Prostate gland (tissue), 2 donors: ENCODE measurements around the gene TRIM77. TPM values are rescaled to one million over a fixed set of nuclear protein-coding genes. Genes with fewer than 3 reads are reported as not detected.
"Not testable (repeated sequence)": the region's sequence is repeated elsewhere in the genome, so short reads cannot be mapped to it uniquely, and the experiment has no call there.

ENCODE experiments used
- DNase-seq: peaks from one replicate; pipeline ENCODE4 v3.0.0-alpha.2; 2019; ENCODE audit warnings: low spot score
- H3K27ac ChIP-seq, 2 donors: fragments of 200-600 bp; sonication (generic); 2 replicates each; pipeline ENCODE4 v1.5.1; 2017 to 2019
- H3K27me3 ChIP-seq: fragments of 200-600 bp; sonication (generic); replicated peaks from 2 replicates; pipeline ENCODE4 v1.5.1; 2019; ENCODE audit not compliant: insufficient read depth
- H3K36me3 ChIP-seq, 2 donors: fragments of 200-600 bp; sonication (generic); 1 replicate in 1 of 2; 2 replicates in 1 of 2; pipeline versions ENCODE4 v1.5.1 to v1.8.1; 2017 to 2019
- H3K4me1 ChIP-seq: fragments of 200-600 bp; sonication (generic); replicated peaks from 2 replicates; pipeline ENCODE4 v1.5.1; 2019
- H3K4me3 ChIP-seq, 2 donors: fragments of 200-600 bp; sonication (generic); 2 replicates each; pipeline ENCODE4 v1.5.1; 2017 to 2019
- H3K9me3 ChIP-seq: fragments of 200-600 bp; sonication (generic); 2 replicates; pipeline ENCODE4 v1.5.1; 2017
- POLR2A ChIP-seq: fragments of 450-650 bp; IDR thresholded peaks from one replicate; pipeline ENCODE4 v1.6.1; 2016; ENCODE audit warnings: antibody characterized with exemption, mild to moderate bottlenecking
- POLR2AphosphoS5 ChIP-seq: sonication (generic); formaldehyde crosslinking; IDR thresholded peaks from one replicate; pipeline ENCODE4 v1.6.1; 2017; ENCODE audit warnings: antibody characterized with exemption
- WGBS: methylation state at CpG from one replicate; pipeline ENCODE4 v1.1.5; 2018; 5-methylcytosine and 5-hydroxymethylcytosine counted together
- intact Hi-C: fragments of 100-400 bp; cut with DNase I; formaldehyde crosslinking; loops from one replicate; pipeline ENCODE4 v1.14.2; 2022
- small RNA-seq, 2 donors: library from RNA; depleted of rRNA; stranded (forward); fragments of <200 nt; gene quantifications; one replicate each; pipeline ENCODE3, GENCODE V24; 2016
- total RNA-seq, 2 donors: library from RNA; depleted of rRNA; stranded (reverse); fragments of >200 nt; gene quantifications; one replicate each; pipeline ENCODE4 v1.1.0, GENCODE V29; 2016
- TF ChIP-seq, protein P1 (sequence below), 4 experiments: fragments of 200-600 bp in 2 of 4; fragments of 450-650 bp in 2 of 4; sonication (generic) in 2 of 4; IDR thresholded peaks; 1 replicate in 3 of 4; 2 replicates in 1 of 4; pipeline ENCODE4 v1.5.1; 2016 to 2019; ENCODE audit warnings: antibody characterized with exemption in 4 of 4, mild to moderate bottlenecking in 2 of 4, moderate library complexity in 2 of 4

TRIM77 gene
- total RNA-seq, 2 donors from 2014 or later = not detected

DNA sequence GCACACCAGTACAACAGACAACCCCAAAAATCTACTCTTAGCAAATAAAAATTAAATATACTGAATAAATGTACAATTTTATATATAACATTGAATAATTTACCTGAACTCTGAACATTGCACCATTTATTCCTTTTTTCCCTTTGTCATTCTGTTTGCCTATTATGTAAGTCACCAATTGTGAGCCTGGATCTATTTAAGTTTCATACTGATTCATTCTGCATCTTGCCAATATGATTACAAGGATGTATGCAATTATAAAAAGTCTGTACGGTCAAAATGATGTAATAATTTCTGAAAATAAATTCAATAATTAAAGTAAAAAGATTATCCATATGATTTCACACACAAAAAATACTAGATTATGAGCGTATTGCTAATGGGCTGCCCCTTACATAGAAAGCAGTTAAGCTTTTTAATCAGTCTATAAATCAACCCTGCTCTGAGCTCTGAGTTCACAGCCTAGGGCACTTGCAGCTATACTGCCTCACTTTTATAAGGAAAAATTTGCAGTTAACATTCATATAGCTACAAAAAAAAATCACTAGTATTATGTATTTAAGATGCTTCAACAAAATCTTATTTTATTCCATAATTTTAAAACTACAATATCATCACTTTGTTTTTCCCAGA lies 14.9 kb downstream of the TRIM77 start:
- H3K9me3 ChIP-seq, DNase-seq, H3K36me3 ChIP-seq, H3K27ac ChIP-seq, H3K4me1 ChIP-seq, H3K27me3 ChIP-seq, intact Hi-C loops, H3K4me3 ChIP-seq: not testable (repeated sequence)
- WGBS = 29% methylated on average over 2 of the region's 2 CpGs

DNA sequence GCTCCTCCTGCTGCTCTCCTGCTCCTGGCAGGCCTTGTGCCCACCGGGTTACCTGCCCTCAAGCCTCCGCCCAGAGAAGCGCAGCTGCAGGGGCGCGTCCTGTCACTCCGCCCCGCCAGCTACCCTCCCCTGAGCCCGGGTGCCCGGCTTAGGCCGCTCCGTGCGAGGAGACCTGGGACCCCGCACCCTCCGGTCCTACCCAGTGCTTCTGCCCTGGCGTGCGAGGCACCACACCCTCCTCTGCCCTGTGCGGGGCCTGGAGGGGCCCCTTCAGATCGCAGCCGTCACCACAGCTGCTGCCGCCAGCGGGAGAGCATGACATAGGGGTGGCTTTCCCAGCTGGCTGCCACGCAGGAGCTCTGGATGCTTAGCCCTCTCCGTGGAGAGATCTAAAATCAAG lies 20.1 kb downstream of the TRIM77 start:
- H3K4me3 ChIP-seq, intact Hi-C loops, H3K9me3 ChIP-seq, H3K4me1 ChIP-seq, H3K36me3 ChIP-seq, H3K27ac ChIP-seq, DNase-seq, H3K27me3 ChIP-seq: not testable (repeated sequence)
- 92% methylated on average over 23 of the region's 23 CpGs for WGBS

DNA sequence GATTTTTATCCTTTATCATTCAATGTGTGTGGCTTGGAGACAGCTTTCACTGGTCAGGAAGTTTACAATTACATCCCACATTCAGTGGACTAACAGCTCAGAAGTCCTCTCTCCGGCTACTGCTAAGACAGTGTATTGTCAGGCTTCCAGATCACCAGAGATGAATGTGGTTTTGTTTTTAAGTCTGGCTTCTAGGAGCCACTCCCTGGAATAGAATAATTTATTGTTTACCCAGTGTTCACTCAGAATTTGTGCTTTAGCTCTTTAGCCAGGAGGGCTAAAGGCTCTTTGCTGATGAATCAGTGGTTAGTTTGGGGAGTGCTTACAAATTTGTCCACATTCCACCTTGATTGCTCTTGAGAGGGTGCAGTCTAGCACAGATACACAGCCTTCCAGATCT lies 26.5 kb downstream of the TRIM77 start:
- no peaks in the 10 kb centered on the region for H3K27me3 ChIP-seq
- DNase-seq = no peak
- H3K4me3 ChIP-seq = no peak overlapping the region
- TF ChIP-seq POLR2AphosphoS5 (no peak), POLR2A (no peak)
- TF ChIP-seq, protein P1, sequence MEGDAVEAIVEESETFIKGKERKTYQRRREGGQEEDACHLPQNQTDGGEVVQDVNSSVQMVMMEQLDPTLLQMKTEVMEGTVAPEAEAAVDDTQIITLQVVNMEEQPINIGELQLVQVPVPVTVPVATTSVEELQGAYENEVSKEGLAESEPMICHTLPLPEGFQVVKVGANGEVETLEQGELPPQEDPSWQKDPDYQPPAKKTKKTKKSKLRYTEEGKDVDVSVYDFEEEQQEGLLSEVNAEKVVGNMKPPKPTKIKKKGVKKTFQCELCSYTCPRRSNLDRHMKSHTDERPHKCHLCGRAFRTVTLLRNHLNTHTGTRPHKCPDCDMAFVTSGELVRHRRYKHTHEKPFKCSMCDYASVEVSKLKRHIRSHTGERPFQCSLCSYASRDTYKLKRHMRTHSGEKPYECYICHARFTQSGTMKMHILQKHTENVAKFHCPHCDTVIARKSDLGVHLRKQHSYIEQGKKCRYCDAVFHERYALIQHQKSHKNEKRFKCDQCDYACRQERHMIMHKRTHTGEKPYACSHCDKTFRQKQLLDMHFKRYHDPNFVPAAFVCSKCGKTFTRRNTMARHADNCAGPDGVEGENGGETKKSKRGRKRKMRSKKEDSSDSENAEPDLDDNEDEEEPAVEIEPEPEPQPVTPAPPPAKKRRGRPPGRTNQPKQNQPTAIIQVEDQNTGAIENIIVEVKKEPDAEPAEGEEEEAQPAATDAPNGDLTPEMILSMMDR (IDR thresholded peaks at IDR 0.05) = no peak
- no peaks in the 10 kb centered on the region for H3K36me3 ChIP-seq
- intact Hi-C loops = no loop called here
- H3K27ac ChIP-seq = no peak overlapping the region
- WGBS = 27% methylated on average over 1 of the region's 1 CpG
- H3K4me1 ChIP-seq = no peaks in the 10 kb centered on the region
- no peaks in the 10 kb centered on the region for H3K9me3 ChIP-seq

DNA sequence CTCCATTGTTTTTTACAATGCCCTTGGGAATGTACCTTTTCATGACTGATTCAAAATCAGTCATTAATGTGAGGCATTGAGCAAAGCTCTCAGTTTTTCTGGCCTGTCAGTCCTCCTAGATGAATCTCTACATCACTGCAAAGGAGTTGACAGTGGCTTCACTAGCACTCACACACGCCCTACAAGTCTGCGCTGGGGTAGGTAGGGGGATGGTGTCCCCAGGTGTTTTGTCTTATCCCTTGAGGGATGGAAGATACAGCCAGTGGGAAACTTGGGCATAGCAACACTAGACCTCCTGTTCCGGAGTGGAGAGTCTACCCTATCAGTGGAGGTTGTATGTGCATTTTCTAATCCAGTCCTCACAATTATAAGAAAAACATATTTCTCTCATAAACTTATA lies 27.0 kb downstream of the TRIM77 start:
- no peak overlapping the region for H3K27ac ChIP-seq
- intact Hi-C loops = no loop called here
- H3K36me3 ChIP-seq = no peaks in the 10 kb centered on the region
- 73% methylated on average over 3 of the region's 3 CpGs for WGBS
- no peaks in the 10 kb centered on the region for H3K27me3 ChIP-seq
- TF ChIP-seq, protein P1 (IDR thresholded peaks at IDR 0.05) = no peak
- TF ChIP-seq POLR2A (no peak), POLR2AphosphoS5 (no peak)
- no peaks in the 10 kb centered on the region for H3K9me3 ChIP-seq
- no peak overlapping the region for H3K4me3 ChIP-seq
- H3K4me1 ChIP-seq = no peaks in the 10 kb centered on the region
- DNase-seq = no peak

DNA sequence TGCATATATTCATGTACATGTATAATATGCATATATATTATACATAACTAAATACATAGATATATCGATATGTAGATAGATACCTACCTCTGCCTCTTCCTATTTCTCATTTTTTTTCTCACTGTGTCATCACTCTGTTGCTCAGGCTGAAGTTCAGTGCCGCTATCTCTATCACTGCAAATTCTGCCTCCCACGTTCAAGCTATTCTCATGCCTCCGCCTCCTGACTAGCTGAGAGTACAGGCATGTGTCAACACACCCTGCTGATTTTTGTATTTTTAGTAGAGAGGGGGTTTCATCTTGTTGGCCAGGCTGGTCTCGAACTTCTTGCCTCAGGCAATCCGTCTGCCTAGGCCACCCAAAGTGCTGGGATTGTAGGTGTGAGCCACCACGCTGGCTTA lies 31.3 kb downstream of the TRIM77 start:
- intact Hi-C loops, H3K36me3 ChIP-seq, DNase-seq, H3K27me3 ChIP-seq, H3K27ac ChIP-seq, H3K4me3 ChIP-seq, H3K4me1 ChIP-seq, H3K9me3 ChIP-seq: not testable (repeated sequence)
- WGBS = 83% methylated on average over 7 of the region's 7 CpGs

DNA sequence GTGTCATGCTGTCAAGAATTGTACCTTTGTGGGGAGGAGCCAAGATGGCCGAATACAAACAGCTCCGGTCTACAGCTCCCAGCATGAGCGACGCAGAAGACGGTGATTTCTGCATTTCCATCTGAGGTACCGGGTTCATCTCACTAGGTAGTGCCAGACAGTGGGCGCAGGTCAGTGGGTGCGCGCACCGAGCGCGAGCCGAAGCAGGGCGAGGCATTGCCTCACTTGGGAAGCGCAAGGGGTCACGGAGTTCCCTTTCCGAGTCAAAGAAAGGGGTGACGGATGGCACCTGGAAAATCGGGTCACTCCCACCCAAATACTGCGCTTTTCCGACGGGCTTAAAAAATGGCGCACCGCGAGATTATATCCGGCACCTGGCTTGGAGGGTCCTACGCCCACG lies 34.1 kb downstream of the TRIM77 start:
- H3K9me3 ChIP-seq, H3K36me3 ChIP-seq, H3K27ac ChIP-seq, H3K27me3 ChIP-seq, DNase-seq, H3K4me1 ChIP-seq, H3K4me3 ChIP-seq, intact Hi-C loops: not testable (repeated sequence)
- 93% methylated on average over 28 of the region's 28 CpGs for WGBS

DNA sequence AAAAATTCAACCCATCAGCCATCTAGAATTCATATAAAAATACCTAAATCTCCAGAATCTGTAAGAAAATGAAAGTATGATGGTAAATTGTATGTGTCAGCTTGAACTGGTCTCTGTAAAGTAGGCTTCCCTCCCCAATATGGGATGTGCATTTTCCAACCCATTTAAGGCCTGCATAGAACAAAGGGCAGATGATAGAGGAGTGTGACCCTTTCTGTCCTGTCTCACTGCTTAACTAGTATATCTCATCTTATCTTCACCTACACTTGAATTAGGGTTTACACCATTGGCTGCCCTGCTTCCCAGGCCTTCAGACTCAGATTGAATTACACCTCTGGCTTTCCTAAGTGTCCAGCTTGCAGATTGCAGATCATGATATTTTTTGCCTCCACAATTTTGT lies 40.7 kb downstream of the TRIM77 start:
- H3K9me3 ChIP-seq, H3K4me3 ChIP-seq, DNase-seq, H3K4me1 ChIP-seq, H3K36me3 ChIP-seq, H3K27me3 ChIP-seq, H3K27ac ChIP-seq, intact Hi-C loops: not testable (repeated sequence)

Small RNA genes within 50 kb of the gene (small RNA-seq; reads per million reads assigned to genes)
- 0 reads per million in 2 donors for gene AP003122.3

Other genes starting within 250 kb of the TRIM77 start
- gene NOX4, start 218.9 kb upstream of the TRIM77 start, total RNA-seq = 1 to 10 TPM in 1 of 2 donors, under 1 TPM in 1; 0.62 to 1.6 TPM
- 1 to 10 TPM in 1 of 2 donors, not detected in 1; 1.7 TPM for gene TRIM49, start 98.3 kb downstream of the TRIM77 start, total RNA-seq
- gene TRIM64B, start 168.2 kb downstream of the TRIM77 start, total RNA-seq = not detected
- gene TRIM49D1, start 211.9 kb downstream of the TRIM77 start, total RNA-seq = not detected
- gene TRIM49D2, start 213.8 kb downstream of the TRIM77 start, total RNA-seq = under 1 TPM in 1 of 2 donors, not detected in 1; 0.62 TPM